Measurements from ENCODE around the gene C17orf107. TPM values are rescaled to one million over a fixed set of nuclear protein-coding genes. Genes with fewer than 3 reads are reported as not detected.

The C17orf107 gene
- total RNA-seq, 2 experiments from 2014 or later, result 0.76 to 0.79 TPM

DNA sequence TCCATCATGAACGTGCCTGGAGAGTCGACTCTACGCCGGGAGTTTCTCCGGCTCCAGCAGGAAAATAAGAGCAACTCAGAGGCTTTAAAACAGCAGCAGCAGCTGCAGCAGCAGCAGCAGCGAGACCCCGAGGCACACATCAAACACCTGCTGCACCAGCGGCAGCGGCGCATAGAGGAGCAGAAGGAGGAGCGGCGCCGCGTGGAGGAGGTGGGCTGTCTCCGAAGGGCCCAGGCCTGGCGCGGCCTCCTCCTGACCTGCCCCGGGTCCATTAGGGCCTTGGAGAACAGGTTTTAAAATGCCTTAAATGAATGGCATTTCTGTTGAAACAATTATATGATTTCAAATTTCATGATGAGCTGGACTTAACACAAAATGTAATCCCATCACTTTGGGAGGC lies 11.8 kb upstream of the C17orf107 start:
- BruUV-seq (replicated peaks), result no TSS peak
- DNase-seq (ENCODE audit: low spot score), result no peak
- Histone ChIP-seq H2AFZ (ENCODE audit: low read length) (no peak overlapping the region), H3K9me3 (ENCODE audit: low read length) (no peaks in the 10 kb centered on the region), H3K79me2 (ENCODE audit: insufficient read depth, low read depth, low read length) (no peaks in the 10 kb centered on the region), H3K4me1 (ENCODE audit: insufficient read depth, low read length, poor library complexity, severe bottlenecking) (no peaks in the 10 kb centered on the region), H3K4me2 (ENCODE audit: low read length) (no peak overlapping the region), H3K27ac (ENCODE audit: low read depth, low read length, poor library complexity, severe bottlenecking) (no peak overlapping the region), H3K9me2 (ENCODE audit: insufficient read depth, low read length) (no peaks in the 10 kb centered on the region), H3K36me3 (ENCODE audit: insufficient read depth, low read length) (peaks cover 47% of the 10 kb centered on the region), H3K4me3 (ENCODE audit: low read depth, low read length, poor library complexity, severe bottlenecking) (no peak overlapping the region), H4K20me1 (ENCODE audit: insufficient read depth, low read length) (no peaks in the 10 kb centered on the region)
- intact Hi-C loops (cut with micrococcal nuclease; ENCODE audit: unreplicated experiment), result loop anchor here (5.0 kb wide), 1 partner anchor 320 kb away; no protein-coding TSS in a partner anchor
- POLR2A ChIA-PET, result no interaction called here
- CTCF ChIA-PET (ENCODE audit: unreplicated experiment), result no interaction called here
- TF ChIP-seq, protein P1, sequence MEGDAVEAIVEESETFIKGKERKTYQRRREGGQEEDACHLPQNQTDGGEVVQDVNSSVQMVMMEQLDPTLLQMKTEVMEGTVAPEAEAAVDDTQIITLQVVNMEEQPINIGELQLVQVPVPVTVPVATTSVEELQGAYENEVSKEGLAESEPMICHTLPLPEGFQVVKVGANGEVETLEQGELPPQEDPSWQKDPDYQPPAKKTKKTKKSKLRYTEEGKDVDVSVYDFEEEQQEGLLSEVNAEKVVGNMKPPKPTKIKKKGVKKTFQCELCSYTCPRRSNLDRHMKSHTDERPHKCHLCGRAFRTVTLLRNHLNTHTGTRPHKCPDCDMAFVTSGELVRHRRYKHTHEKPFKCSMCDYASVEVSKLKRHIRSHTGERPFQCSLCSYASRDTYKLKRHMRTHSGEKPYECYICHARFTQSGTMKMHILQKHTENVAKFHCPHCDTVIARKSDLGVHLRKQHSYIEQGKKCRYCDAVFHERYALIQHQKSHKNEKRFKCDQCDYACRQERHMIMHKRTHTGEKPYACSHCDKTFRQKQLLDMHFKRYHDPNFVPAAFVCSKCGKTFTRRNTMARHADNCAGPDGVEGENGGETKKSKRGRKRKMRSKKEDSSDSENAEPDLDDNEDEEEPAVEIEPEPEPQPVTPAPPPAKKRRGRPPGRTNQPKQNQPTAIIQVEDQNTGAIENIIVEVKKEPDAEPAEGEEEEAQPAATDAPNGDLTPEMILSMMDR (conservative IDR thresholded peaks at IDR 0.05; ENCODE audit: low read length), result no peak
- TF ChIP-seq EZH2phosphoT487 (IDR thresholded peaks at IDR 0.05; ENCODE audit: borderline replicate concordance, low read depth, low read length), result no peak

DNA sequence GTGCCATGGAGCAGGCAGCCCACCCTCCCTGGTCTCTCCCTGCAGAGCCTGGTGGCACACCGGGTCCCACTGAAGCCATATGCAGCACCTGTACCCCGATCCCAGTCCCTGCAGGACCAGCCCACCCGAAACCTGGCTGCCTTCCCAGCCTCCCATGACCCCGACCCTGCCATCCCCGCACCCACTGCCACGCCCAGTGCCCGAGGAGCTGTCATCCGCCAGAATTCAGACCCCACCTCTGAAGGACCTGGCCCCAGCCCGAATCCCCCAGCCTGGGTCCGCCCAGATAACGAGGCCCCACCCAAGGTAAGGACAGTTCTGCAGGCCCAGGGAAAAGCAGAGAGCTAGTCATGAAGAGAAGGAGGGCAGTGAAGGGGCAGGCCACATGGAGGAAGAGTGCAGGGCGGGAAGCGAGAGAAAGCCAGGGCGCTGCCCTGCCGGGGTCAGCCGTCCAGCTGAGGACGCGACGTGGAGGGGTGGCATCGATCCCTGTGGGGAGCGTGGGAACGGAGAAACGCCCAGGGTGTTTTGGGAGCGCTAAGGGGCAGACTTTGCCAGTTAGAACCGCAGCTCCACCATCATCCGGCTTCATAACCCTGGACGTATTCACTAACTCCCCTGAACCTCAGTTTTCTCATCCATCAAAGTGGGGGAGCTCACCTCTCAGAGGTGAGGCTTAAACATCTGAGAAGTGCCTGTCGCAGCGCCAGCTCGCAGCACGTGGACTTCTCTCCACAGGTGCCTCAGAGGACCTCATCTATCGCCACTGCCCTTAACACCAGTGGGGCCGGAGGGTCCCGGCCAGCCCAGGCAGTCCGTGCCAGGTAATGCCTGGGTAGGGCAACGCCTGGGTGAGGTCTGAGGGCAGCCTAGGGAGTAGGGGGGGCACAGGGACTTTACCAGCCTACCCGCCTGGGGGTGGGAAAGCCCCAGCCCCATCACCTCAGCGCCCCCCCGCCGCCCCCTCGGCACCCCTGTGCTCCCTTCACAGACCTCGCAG lies 7.6 kb upstream of the C17orf107 start:
- no TSS peak for BruUV-seq (replicated peaks)
- Histone ChIP-seq H3K27ac (ENCODE audit: low read depth, low read length, poor library complexity, severe bottlenecking) (no peak overlapping the region), H3K4me2 (ENCODE audit: low read length) (no peak overlapping the region), H3K4me1 (ENCODE audit: insufficient read depth, low read length, poor library complexity, severe bottlenecking) (no peaks in the 10 kb centered on the region), H3K9me3 (ENCODE audit: low read length) (no peaks in the 10 kb centered on the region), H3K9me2 (ENCODE audit: insufficient read depth, low read length) (no peaks in the 10 kb centered on the region), H3K36me3 (ENCODE audit: insufficient read depth, low read length) (peaks cover 52% of the 10 kb centered on the region), H3K79me2 (ENCODE audit: insufficient read depth, low read depth, low read length) (no peaks in the 10 kb centered on the region), H4K20me1 (ENCODE audit: insufficient read depth, low read length) (no peaks in the 10 kb centered on the region), H2AFZ (ENCODE audit: low read length) (no peak overlapping the region), H3K4me3 (ENCODE audit: low read depth, low read length, poor library complexity, severe bottlenecking) (no peak overlapping the region)
- no peak for TF ChIP-seq EZH2phosphoT487 (IDR thresholded peaks at IDR 0.05; ENCODE audit: borderline replicate concordance, low read depth, low read length)
- TF ChIP-seq, protein P1 (conservative IDR thresholded peaks at IDR 0.05; ENCODE audit: low read length), result no peak
- ChIA-PET CTCF (ENCODE audit: unreplicated experiment) (interaction anchor here (0.6 kb wide), 1 partner anchor 969 kb away, joined by 4 read pairs; no protein-coding TSS in a partner anchor), POLR2A (no interaction called here)
- no peak for DNase-seq (ENCODE audit: low spot score)
- intact Hi-C loops (cut with micrococcal nuclease; ENCODE audit: unreplicated experiment), result no loop called here

All from OCI-LY7 (cell line).